Activated naive CD8-positive, alpha-beta T cell (primary cell): Measurements from ENCODE around the gene KDM4B.

ENCODE experiments used
- H3K27ac Mint-ChIP-seq: one replicate; pipeline ENCODE4 v1.8.0; 2021; ENCODE audit warnings: mixed read lengths
- H3K27me3 Mint-ChIP-seq: one replicate; pipeline ENCODE4 v1.8.0; 2021; ENCODE audit warnings: mixed read lengths
- H3K36me3 Mint-ChIP-seq: one replicate; pipeline ENCODE4 v1.8.0; 2021; ENCODE audit warnings: mixed read lengths
- H3K4me1 Mint-ChIP-seq: one replicate; pipeline ENCODE4 v1.8.0; 2021; ENCODE audit warnings: low read depth, mixed read lengths
- H3K4me3 Mint-ChIP-seq: one replicate; pipeline ENCODE4 v1.8.0; 2021; ENCODE audit warnings: mild to moderate bottlenecking, mixed read lengths
- H3K9me3 Mint-ChIP-seq: one replicate; pipeline ENCODE4 v1.8.0; 2021; ENCODE audit warnings: low read depth, mixed read lengths

Gene KDM4B

DNA sequence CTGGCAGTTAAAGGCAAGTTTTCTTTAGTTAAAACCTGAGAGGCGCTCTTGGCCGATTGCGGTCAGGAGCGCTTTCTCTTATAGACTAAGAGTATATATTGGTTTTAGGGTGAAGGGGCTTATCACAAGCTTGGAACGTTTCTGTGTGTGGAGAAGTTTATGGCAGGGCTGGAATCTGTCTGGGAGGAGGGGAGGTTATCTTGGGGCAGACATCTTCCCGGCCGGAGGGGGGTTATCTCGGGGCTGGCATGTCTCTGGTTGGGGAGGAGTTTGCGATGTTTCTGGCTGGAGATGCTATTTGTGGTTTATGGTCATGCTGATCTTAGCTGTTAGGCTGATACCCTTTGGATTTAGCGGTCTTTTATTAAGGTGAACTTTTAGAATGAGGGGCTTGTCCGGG lies 18.3 kb downstream of the KDM4B start:
- Mint-ChIP-seq H3K27me3 (no peaks in the 10 kb centered on the region), H3K27ac (no peak overlapping the region), H3K36me3 (peaks cover 2% of the 10 kb centered on the region), H3K4me1 (peaks cover 13% of the 10 kb centered on the region), H3K9me3 (no peaks in the 10 kb centered on the region), H3K4me3 (no peak overlapping the region)

DNA sequence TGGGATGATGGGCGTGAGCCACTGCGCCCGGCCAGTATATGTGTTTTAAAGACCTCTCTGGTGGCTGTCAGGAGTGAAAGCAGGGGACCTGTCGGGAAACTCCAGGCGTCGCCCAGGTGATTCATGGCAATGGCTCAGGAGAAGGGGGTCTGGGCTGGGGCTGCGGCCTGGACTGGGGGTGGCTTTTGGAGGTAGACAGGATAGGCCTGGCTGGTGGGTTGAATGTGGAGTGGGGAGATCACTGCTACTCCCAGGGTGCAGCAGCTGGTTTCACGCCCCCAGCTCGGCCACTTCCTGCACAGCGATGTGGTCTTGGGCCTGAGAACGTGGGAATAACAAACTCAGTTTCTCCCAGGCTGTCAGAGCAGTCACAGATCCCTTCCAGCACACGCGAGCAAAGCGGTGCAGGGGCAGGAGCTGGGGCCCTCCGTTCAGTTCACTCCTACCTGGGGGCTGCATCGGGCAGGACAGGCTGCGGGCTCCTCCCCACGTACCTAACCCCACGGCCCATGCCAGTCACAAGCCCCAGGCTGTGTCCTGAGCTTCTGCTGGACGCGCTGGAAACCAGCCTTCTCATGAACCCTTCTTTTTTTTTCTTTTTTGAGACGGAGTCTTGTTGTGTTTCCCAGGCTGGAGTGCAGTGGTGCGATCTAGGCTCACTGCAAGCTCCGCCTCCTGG lies 18.9 kb downstream of the KDM4B start:
- Mint-ChIP-seq H3K4me1 (peaks cover 15% of the 10 kb centered on the region), H3K9me3 (peaks cover 3% of the 10 kb centered on the region), H3K4me3 (no peak overlapping the region), H3K36me3 (peaks cover 5% of the 10 kb centered on the region), H3K27me3 (no peaks in the 10 kb centered on the region), H3K27ac (no peak overlapping the region)

DNA sequence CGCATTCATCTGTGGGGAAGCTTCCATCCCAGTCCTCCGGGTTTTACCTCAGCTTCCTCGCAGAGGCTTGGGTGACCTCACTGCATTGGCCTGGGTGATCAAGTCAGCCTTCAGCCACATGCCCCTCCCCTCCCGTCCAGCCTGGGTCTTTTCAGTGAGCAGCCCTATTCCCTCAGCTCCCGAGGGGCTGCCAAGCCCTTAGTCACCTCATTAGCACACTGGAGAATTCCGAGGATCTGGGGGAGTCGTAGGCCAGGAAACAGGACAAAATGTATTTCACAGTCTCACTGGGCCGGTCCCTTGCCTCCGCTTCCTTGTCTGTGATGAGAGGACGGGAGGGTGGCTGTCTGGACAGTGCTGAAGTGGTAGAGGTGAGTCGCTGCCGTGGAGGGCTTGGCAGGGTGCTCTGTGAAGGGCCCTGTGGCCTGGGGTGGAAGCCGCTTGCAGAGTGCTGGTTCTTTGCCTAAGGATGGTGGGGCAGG lies 19.9 kb downstream of the KDM4B start:
- Mint-ChIP-seq H3K4me1 (peaks cover 20% of the 10 kb centered on the region), H3K9me3 (peaks cover 3% of the 10 kb centered on the region), H3K4me3 (no peak overlapping the region), H3K27me3 (no peaks in the 10 kb centered on the region), H3K36me3 (peaks cover 10% of the 10 kb centered on the region), H3K27ac (no peak overlapping the region)

DNA sequence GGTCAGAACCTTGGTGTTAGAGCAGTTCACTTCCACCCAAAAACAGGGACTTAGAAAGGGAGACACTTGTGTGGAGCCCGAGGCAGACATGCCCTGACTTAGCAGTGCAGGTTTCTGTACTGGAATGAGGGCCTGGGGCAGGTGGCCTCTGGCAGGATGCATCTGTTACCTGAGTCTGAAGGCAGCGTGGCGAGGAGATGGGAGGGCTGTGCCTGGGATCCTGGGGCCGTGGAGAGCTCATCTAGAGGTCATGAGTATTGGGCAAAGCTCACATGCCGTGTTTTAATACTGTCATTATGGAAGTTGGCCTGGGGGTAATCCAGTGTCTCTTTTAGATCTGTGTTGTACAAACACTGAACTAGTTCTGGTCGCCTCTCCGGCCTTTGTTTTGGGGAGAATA lies 21.4 kb downstream of the KDM4B start:
- H3K4me3 Mint-ChIP-seq, result no peak overlapping the region
- no peaks in the 10 kb centered on the region for H3K27me3 Mint-ChIP-seq
- H3K4me1 Mint-ChIP-seq, result peaks cover 18% of the 10 kb centered on the region
- H3K27ac Mint-ChIP-seq, result no peak overlapping the region
- H3K36me3 Mint-ChIP-seq, result peaks cover 10% of the 10 kb centered on the region
- H3K9me3 Mint-ChIP-seq, result peaks cover 3% of the 10 kb centered on the region

DNA sequence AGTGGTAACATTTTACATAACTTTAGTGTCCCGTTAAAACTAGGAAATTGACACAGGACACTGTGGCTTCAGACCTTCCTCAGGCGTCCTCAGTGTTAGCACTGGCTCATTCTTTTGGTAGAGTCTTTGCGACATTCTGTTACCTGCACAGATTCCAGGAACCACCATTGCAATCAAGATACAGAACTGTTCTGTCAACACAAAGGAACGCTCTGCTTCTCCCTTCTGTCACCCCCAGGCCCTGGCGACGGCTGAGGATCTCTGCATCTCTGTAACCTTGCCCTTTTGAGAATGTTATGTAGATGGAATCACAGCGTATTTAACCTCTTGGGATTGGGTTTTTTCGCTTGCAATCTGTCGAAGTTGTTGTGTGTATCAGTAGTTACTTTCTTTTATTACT lies 22.6 kb downstream of the KDM4B start:
- Mint-ChIP-seq H3K4me1 (peaks cover 17% of the 10 kb centered on the region), H3K4me3 (no peak overlapping the region), H3K9me3 (peaks cover 3% of the 10 kb centered on the region), H3K27me3 (no peaks in the 10 kb centered on the region), H3K36me3 (peaks cover 10% of the 10 kb centered on the region), H3K27ac (no peak overlapping the region)

DNA sequence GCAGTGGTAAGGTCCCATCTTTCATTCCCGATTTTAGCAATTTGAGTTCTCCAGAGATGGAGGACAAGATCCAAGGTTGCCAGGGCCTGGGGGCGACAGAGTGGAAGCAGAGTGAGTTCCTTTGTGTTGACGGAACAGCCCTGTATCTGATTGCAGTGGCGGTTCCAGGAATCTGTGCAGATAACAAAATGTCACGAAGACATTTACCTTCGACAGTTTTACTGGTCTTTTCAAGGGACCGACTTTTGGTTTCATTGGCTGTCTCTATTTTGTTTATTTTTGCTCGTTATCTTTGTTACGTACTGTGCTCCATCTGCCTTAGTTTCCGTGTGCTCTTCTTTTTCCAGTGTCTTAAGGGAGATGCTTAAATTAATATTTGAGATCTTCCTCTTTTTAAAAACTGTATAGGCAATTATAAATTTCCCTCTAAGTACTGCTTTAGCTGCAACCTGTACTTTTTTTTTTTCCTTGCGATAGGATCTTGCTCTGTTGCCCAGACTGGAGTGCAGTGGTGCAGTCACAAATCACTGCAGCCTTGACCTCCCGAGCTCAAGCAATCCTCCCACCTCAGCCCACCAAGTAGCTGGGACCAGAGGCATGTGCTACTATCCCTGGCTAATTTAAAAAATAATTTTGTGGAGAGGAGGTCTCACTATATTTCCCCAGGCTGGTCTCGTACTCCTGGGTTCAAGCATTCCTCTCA lies 23.2 kb downstream of the KDM4B start:
- Mint-ChIP-seq H3K4me1 (peaks cover 16% of the 10 kb centered on the region), H3K9me3 (peaks cover 3% of the 10 kb centered on the region), H3K27me3 (no peaks in the 10 kb centered on the region), H3K27ac (no peak overlapping the region), H3K36me3 (peaks cover 10% of the 10 kb centered on the region), H3K4me3 (no peak overlapping the region)

DNA sequence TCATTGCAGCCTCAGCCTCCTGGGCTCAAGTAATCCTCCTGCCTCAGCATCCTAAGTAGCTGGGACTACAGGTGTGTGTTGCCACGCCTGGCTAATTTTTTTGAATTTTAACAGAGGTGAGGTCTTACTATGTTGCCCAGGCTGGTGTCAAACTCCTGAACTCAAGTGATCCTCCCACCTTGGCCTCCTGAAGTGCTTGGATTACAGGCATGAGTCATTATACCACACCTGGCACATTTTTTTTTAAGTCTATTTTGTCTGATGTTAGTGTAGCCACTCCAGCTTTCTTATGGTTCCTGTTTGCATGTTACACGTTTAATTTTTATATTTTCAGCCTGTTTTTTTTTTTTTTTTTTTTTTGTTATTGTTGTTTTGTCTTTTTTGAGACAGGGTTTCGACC lies 24.8 kb downstream of the KDM4B start:
- Mint-ChIP-seq H3K9me3 (peaks cover 3% of the 10 kb centered on the region), H3K36me3 (peaks cover 10% of the 10 kb centered on the region), H3K27me3 (no peaks in the 10 kb centered on the region), H3K4me3 (no peak overlapping the region), H3K4me1 (peaks cover 10% of the 10 kb centered on the region), H3K27ac (no peak overlapping the region)

DNA sequence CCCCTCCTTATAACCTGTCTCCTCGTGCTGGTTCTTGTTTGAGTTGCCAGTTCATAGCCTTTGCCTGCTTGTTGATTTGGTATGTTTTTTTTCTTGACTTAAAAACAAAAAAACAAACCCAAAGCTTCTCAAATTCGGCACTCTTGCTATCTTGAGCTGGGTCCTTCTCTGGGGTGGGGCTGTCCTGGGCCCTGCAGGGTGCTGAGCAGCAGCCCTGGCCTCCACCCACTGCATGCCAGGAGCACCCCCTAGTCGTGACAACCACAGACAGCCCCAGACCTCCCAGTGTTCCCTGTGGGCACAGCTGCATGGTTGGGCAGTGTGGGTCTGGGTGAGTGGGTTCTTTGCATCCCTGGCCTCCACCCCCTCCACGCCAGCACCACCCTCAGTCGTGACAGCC lies 27.8 kb downstream of the KDM4B start:
- Mint-ChIP-seq H3K27ac (no peak overlapping the region), H3K27me3 (no peaks in the 10 kb centered on the region), H3K36me3 (peaks cover 12% of the 10 kb centered on the region), H3K4me3 (no peak overlapping the region), H3K9me3 (peaks cover 3% of the 10 kb centered on the region), H3K4me1 (peaks cover 14% of the 10 kb centered on the region)

DNA sequence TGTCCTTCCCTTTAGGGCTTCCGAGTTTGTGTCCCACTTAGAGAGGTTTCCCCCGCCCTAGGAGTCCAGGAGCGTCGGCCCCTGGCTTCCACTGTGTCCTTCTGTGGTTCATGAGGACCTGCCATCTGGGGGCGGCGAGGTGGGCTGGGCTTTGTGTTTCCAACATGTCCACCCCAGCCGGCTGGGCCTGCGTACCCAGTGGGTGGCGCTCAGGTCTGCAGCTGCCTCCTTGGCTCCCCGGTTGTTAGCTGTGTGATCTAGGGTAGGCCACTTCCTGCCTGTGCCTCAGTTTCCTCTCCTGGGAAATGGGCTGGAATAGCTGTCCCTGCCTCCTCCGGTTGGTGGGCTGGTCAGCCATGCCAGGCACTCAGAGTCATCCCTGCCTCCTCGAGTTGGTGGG lies 28.4 kb downstream of the KDM4B start:
- Mint-ChIP-seq H3K9me3 (peaks cover 3% of the 10 kb centered on the region), H3K36me3 (peaks cover 9% of the 10 kb centered on the region), H3K27me3 (no peaks in the 10 kb centered on the region), H3K4me1 (peaks cover 15% of the 10 kb centered on the region), H3K4me3 (no peak overlapping the region), H3K27ac (no peak overlapping the region)

DNA sequence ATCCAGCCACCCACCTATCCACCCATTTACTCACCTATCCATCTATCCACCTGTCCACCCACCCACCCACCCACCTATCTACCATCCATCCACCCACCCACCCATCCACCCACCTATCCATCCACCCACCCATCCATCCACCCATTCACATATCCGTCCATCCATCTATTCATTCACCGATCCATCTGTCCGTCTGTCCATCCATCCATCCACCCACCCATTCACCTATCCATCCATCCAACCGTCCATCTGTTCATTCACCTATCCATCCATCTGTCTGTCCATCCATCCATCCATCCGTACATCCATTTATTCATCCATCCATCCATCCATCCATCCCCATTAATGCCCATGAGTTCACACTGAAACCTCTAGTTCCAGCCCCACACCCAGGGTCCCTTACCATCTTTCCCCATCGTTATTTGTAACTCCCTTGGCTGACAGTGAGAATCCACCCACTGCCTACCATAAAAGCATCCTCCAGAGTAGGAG lies 31.3 kb downstream of the KDM4B start:
- Mint-ChIP-seq H3K4me3 (no peak overlapping the region), H3K27me3 (no peaks in the 10 kb centered on the region), H3K4me1 (peaks cover 13% of the 10 kb centered on the region), H3K9me3 (no peaks in the 10 kb centered on the region), H3K27ac (no peak overlapping the region), H3K36me3 (peaks cover 2% of the 10 kb centered on the region)

DNA sequence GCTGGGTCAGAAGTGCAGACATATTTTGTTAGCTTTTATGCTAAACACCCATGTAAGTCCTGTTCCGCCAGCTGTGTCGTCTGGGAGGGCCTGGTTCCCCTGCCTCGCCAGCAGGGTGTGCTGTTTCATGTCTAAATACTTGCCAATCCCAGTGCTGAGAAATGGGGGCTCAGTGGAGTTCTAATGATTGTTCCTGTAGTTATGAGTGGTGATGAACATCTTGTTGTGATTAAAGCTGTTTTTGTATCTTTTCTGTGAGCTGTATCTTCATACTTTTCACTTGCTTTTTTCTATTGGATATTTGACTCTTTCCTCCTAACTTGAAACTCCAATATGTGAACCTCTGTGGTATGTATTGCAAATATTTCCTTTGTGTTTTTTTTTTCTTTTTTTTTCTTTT lies 32.7 kb downstream of the KDM4B start:
- Mint-ChIP-seq H3K4me3 (no peak overlapping the region), H3K9me3 (no peaks in the 10 kb centered on the region), H3K36me3 (peaks cover 2% of the 10 kb centered on the region), H3K4me1 (peaks cover 13% of the 10 kb centered on the region), H3K27me3 (no peaks in the 10 kb centered on the region), H3K27ac (no peak overlapping the region)

DNA sequence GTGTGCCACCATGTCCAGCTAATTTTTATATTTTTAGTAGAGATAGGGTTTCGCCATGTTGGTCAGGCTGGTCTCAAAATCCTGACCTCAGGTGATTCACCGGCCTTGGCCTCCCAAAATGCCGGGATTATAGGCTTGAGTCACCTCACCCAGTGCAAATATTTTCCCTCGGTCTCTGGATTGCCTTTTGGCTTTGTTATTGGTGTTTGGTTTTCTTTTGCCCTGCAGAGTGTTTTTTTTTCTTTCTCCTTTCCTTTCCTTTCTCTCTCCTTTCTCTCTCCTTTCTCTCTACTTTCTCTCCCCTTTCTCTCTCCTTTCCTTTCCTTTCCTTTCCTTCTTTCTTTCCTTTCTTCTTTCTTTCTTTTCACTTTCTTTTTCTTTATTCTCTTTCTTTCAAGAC lies 33.2 kb downstream of the KDM4B start:
- peaks cover 13% of the 10 kb centered on the region for H3K4me1 Mint-ChIP-seq

DNA sequence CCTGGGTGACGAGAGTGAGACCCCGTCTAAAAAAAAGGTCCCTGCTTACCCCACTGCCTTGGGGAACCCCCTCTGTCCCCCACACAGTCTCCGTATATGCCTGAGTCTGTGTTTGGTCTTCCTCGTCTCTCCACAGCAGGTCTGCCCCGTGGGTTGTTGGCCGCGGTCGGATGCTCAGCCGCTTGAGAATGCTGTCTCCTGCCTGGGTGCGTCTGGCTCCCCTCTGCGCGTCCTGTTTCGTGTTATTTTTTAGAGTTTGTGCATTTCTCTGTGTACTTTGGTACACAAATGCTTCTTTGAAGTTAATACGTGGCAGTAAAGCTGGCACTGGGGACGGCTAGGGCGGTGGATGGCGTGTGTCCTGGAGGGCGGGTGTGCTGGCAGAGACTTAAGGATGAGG lies 34.9 kb downstream of the KDM4B start:
- Mint-ChIP-seq H3K27ac (no peak overlapping the region), H3K9me3 (no peaks in the 10 kb centered on the region), H3K4me3 (no peak overlapping the region), H3K4me1 (peaks cover 15% of the 10 kb centered on the region), H3K36me3 (peaks cover 11% of the 10 kb centered on the region), H3K27me3 (no peaks in the 10 kb centered on the region)

More for the DNA sequence above, 33.2 kb downstream of the KDM4B start:
- Mint-ChIP-seq H3K27me3 (no peaks in the 10 kb centered on the region), H3K4me3 (no peak overlapping the region), H3K36me3 (peaks cover 3% of the 10 kb centered on the region), H3K9me3 (no peaks in the 10 kb centered on the region), H3K27ac (no peak overlapping the region)

DNA sequence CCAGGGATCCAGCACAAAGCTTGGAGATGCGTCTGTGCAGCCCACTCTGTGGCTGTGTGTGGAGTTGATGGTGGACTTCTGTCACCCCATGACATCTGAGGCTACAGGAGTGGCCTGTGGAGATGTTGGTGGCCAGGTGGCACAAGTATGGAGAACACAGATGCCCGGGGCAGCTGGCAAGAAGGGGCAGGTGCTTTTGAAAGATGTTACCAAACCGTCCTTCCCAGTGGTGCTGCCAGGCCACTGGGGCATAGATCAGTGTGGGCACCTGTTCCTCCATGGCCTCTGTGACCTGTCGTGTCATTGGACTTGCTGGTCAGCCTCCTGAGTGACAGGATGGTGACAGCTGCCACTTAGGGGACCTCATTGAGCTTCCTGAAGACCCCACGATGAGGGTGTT lies 36.2 kb downstream of the KDM4B start:
- peaks cover 11% of the 10 kb centered on the region for H3K36me3 Mint-ChIP-seq
- H3K27ac Mint-ChIP-seq, result no peak overlapping the region
- no peak overlapping the region for H3K4me3 Mint-ChIP-seq
- no peaks in the 10 kb centered on the region for H3K9me3 Mint-ChIP-seq
- peaks cover 15% of the 10 kb centered on the region for H3K4me1 Mint-ChIP-seq
- no peaks in the 10 kb centered on the region for H3K27me3 Mint-ChIP-seq

DNA sequence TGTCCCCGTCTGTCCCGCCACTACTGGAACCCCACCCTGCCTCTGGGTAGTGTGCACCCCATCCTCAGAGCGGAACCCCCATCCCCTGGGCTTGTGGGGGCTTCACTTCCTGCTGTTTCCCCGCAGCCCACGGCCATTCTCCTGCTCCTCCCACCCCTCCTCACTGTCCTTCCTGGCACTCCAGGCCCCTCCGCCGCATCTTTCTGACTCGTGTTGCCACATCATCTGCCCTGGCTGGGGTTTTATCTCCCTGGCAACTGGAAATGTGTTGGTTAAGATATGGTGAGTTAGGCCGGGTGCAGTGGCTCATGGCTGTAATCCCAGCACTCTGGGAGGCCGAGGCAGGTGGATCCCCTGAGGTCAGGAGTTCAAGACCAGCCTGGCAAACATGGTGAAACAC lies 37.3 kb downstream of the KDM4B start:
- H3K27me3 Mint-ChIP-seq, result no peaks in the 10 kb centered on the region
- peaks cover 13% of the 10 kb centered on the region for H3K4me1 Mint-ChIP-seq
- H3K27ac Mint-ChIP-seq, result no peak overlapping the region
- H3K36me3 Mint-ChIP-seq, result peaks cover 11% of the 10 kb centered on the region
- H3K4me3 Mint-ChIP-seq, result no peak overlapping the region
- H3K9me3 Mint-ChIP-seq, result no peaks in the 10 kb centered on the region
